HFF-Myc (cell line): ENCODE measurements around the gene SLAMF1.
"Not testable (repeated sequence)": the region's sequence is repeated elsewhere in the genome, so short reads cannot be mapped to it uniquely, and the experiment has no call there.

Experiments used
- DNase-seq: peaks from one replicate; pipeline ENCODE4 v3.0.0-alpha.2; 2011; ENCODE audit warnings: low read depth; ENCODE audit errors: extremely low read depth
- H3K4me3 ChIP-seq: replicated peaks from 2 replicates; pipeline ENCODE4 v1.5.1; 2011; ENCODE audit warnings: low read depth, mild to moderate bottlenecking, control low read depth, low read length
- TF ChIP-seq, protein P1 (sequence below): IDR thresholded peaks from 2 replicates; pipeline ENCODE4 v1.5.1; 2012; ENCODE audit warnings: mild to moderate bottlenecking, low read depth, low read length, control low read depth; ENCODE audit errors: missing control alignments

SLAMF1 gene

DNA sequence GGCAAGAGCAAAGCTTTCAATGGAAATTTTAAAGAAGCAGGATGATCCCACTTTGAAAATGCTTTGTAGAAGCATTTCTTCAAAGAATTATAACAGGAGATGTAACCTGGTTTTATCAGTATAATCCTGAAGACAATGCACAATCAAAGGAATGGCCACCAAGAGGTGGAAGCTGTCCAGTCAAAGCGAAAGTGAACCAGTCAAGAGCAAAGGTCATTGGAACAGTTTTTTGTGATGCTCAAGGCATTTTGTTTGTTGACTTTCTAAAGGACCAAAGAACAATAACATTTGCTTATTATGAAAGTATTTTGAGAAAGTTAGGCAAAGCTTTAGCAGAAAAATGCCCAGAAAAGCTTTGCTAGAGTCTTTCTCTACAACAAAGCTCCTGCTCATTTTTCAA is 62.1 kb downstream of the SLAMF1 start:
- H3K4me3 ChIP-seq, result no peak overlapping the region
- TF ChIP-seq, protein P1, sequence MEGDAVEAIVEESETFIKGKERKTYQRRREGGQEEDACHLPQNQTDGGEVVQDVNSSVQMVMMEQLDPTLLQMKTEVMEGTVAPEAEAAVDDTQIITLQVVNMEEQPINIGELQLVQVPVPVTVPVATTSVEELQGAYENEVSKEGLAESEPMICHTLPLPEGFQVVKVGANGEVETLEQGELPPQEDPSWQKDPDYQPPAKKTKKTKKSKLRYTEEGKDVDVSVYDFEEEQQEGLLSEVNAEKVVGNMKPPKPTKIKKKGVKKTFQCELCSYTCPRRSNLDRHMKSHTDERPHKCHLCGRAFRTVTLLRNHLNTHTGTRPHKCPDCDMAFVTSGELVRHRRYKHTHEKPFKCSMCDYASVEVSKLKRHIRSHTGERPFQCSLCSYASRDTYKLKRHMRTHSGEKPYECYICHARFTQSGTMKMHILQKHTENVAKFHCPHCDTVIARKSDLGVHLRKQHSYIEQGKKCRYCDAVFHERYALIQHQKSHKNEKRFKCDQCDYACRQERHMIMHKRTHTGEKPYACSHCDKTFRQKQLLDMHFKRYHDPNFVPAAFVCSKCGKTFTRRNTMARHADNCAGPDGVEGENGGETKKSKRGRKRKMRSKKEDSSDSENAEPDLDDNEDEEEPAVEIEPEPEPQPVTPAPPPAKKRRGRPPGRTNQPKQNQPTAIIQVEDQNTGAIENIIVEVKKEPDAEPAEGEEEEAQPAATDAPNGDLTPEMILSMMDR, result no peak
- no peak for DNase-seq

DNA sequence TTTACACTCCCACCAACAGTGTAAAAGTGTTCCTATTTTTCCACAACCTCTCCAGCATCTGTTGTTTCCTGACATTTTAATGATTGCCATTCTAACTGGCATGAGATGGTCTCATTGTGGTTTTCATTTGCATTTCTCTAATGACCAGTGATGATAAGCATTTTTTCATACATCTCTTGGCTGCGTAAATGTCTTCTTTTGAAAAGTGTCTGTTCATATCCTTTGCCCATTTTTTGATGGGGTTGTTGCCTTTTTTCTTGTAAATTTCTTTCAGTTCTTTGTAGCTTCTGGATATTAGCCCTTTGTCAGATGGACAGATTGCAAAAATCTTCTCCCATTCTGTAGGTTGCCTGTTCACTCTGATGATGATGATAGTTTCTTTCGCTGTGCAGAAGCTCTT is 63.9 kb downstream of the SLAMF1 start:
- DNase-seq, H3K4me3 ChIP-seq: not testable (repeated sequence)

DNA sequence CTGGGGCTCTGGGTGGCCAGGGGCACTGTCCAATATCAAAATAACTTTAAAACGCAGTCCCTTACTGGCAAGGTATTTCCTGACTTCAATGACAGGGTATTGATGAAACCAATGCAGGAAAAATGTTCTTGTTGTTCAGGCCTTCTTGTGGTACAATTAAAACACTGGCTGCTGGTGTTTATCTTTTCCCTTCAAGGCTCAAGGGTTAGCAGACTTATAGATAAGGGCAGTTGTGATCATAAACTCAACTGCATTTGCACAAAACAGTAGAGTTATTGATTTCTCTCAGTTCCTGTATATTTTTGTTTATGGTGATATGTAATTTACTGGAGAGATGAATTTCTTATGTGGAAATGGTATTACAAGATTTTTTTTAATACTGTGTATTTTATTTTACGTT is 64.9 kb downstream of the SLAMF1 start:
- TF ChIP-seq, protein P1, result no peak
- DNase-seq, result no peak
- no peak overlapping the region for H3K4me3 ChIP-seq

DNA sequence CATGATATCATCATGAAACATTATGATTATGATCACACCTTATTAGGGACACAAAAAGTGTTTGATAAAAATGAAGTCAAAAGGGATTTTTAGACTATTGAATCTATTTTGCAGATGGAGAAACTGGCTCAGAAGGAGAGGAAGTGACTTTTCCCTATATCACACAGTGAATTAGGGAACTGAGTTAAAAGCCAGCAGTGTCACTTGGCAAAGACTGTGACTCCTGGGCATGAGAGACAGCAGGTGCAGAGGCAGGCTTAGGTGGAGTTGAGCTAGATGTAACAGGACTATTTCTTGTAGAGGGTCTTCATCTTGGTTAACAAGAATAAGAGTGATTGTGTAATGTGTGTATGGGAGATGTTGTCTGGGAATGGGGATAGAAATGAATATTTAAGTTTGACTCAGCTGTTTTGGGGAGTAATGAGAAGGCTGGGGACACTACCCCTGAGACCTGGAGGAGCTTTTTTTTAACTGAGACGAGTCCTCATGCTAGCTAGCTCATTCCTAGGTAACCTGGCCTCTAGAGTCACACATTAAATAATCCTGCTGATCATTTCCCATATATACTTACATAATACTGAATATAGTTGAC is 66.5 kb downstream of the SLAMF1 start:
- no peak overlapping the region for H3K4me3 ChIP-seq
- TF ChIP-seq, protein P1, result no peak
- no peak for DNase-seq

DNA sequence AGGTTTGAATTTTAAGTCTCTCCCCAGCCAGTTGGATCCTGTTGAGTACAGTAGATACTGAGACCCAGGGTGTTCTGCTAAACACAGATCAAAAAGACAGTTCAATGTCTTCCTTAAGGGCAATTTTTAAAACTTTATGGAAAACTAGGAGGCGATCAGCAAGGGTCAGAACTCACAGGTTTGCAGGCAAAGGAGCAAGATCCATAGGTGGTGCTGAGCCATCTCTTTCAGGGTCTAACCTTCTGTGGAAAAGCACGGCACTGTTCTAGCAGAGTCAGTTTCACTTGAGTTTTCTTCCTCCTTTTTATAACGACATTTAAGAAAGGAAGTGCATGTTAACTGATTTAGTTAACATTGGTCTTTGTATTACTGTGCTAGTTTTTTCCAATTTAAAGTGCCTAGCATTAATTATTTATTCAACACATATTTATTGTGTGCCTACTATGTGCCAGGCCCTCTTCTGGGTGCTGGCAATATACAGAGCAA is 67.6 kb downstream of the SLAMF1 start, which contains the start of gene CD84:
Gene CD84 (minus strand): TSS at position 281 of the 486 bp plus-strand sequence. CDS start 59 bp downstream, at position 222.
- TF ChIP-seq, protein P1, result no peak
- H3K4me3 ChIP-seq, result no peak within 1 kb of the TSS
- no peak for DNase-seq

DNA sequence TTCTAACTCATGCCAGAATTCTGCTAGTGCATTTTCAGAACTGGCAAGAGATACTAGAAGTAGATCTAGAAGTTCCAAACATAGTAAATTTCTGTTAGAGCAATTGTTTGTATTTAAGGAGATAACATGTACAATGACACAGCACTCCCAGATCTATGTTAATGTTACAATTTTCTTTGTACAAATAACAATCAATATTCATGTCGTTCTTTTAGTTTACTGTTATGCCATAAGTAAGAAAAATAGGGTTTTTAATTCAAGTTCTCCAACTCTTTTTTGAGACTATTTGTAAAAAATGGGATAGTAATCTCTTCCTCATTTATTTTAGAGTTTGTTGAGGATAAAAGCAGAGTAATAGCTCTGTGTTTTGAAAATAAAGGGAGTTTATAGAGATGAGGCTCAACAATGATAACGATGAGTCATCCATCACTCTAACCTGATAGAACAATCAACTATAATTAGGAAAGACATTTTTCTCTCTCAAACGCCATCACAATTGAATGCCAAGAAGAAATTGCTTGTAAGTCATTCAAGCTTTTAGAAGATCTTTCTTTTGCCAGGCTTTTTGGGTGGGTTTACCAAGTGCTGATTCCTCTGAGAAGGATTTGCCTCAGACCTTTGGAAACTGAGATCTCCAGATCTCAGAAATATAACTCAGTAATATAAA is 68.2 kb downstream of the SLAMF1 start:
- no peak for DNase-seq
- no peak overlapping the region for H3K4me3 ChIP-seq
- TF ChIP-seq, protein P1, result no peak

DNA sequence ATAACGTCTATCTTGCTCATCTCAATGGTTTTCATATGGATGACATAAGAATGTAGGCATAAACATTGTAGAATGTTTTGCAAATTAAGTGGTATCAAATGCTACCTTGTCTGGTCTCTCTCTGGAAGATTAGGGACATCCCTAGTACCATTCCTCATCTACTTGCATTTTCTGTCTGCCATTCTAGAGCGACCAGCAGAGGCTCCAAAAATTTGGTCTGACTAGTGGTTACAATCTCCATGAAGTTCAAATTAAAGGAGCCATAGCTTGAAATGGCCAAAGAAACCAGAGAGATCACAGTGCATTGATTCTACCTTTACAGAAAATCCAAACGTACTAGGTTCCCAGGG is 68.7 kb downstream of the SLAMF1 start:
- H3K4me3 ChIP-seq, result no peak overlapping the region
- no peak for DNase-seq
- TF ChIP-seq, protein P1, result no peak
